K562 treated with DMSO at 1 percent for 24 hours (cell line): ENCODE results near the gene AUNIP. TPM values are rescaled to one million over a fixed set of nuclear protein-coding genes. Genes with fewer than 3 reads are reported as not detected.

Experiments used
- total RNA-seq: library from RNA; unstranded; fragments of 300-600 nt; gene quantifications from 2 replicates; pipeline ENCODE4 v1.2.3, GENCODE V29; 2022; ENCODE audit warnings: low read depth; ENCODE audit not compliant: insufficient read depth

The AUNIP gene
- total RNA-seq: 19.5 and 20.1 TPM in 2 replicates

GRCh38 chr1:25858906-25859789, at the start of gene AUNIP:
TSS of gene AUNIP (minus strand) at chr1:25859457. CDS start at chr1:25859357, 100 bp downstream.

GRCh38 chr1:25905680-25906643, 46.7 kb upstream of the AUNIP start, which contains the start of gene STMN1:
TSS of gene STMN1 (minus strand) at chr1:25906419. CDS start at chr1:25904676, 1,743 bp downstream.

GRCh38 chr1:25875154-25875855, 16.0 kb upstream of the AUNIP start, which contains the start of gene PAQR7:
TSS of gene PAQR7 (minus strand) at chr1:25875708. CDS start at chr1:25863839, 11,869 bp downstream.

DNA sequence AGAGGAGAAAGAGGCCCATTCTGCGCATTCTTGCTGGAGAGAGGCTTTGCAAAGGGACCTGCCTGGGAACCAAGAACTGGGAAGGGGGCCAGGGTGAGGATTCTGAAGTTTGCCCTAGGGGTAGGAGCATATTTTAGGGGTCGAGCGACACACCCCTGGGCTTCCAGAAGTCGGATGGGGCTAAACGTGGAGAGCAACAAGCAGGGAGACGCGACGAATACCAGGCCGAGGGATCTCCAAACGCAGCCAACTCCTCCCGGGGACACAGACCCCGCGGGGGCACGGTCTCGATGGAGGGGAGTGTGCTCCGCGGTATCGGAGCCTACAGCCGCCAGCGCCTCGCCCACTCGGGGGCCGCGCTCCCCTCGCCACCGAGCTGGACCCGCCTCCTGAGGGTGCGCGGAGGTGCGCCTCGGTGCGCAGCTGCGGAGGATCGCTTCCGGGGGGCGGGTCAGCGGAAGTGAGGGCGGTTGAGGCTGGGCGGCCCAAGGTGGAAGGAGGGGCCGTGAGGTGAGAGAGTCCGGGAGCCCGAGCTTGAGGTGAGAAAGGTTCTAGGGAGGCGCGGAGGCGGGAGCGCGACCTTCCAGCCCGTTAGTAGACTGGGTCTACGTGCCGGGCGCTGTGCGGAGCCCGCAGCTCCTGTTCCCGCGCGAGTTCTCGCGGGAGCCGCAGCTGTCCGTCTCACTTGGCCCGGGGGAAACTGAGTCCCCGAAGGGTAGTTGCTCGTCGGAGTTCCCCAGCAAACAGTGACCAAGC, 39.6 kb downstream of the AUNIP start, which contains the start of gene MTFR1L:
Gene MTFR1L, plus strand, starts transcription at position 464 of the 756 bp plus-strand sequence. CDS start 3,151 bp downstream, outside the sequence.

DNA sequence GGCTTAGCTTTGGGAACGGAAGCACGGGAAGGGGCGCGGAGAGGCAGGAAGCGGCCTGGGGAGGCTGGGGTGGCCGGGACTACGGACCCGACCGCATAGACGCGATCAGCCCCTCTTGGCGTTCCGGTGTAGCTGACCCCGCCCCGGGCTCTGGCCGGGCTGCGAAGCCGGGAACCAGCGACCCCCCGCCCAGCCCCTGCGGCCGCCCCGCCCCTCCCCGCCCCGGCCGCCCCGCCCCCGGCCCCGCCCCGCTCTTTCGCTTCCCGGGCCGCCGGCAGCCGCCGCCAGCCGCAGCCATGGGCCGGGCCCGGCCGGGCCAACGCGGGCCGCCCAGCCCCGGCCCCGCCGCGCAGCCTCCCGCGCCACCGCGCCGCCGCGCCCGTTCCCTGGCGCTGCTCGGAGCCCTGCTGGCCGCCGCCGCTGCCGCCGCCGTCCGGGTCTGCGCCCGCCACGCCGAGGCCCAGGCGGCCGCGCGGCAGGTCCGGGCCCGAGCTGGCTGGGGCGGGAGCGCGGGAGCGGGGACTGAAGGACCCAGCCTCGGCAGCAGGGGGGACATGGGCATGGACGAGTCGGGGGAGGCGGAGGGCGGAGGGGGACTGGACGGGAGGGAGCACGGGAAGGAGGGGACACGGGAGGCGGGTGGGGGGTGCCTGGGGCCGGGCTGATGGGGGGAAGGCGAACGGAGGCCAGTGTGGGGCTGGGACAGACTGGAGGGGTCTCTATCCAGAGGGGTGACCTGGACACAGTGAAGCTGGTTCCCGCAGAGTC, 59.1 kb downstream of the AUNIP start, which contains the start of gene SELENON:
Gene SELENON, plus strand, starts transcription at position 259 of the 768 bp plus-strand sequence. Its CDS starts 38 bp downstream, at position 297.

Other genes with a start within 250 kb of the AUNIP start
- 0.98 and 1.1 TPM in 2 replicates for gene MAN1C1, start 242.7 kb downstream of the AUNIP start, total RNA-seq
- gene SELENON, start 59.3 kb downstream of the AUNIP start, total RNA-seq: 41.7 and 42.4 TPM in 2 replicates
- gene MTFR1L, start 39.5 kb downstream of the AUNIP start, total RNA-seq: 61.3 and 65.4 TPM in 2 replicates
- 5.6 and 6.9 TPM in 2 replicates for gene PAQR7, start 16.3 kb upstream of the AUNIP start, total RNA-seq
- gene STMN1, start 47.0 kb upstream of the AUNIP start, total RNA-seq: 377 and 421 TPM in 2 replicates
- gene PAFAH2, start 138.6 kb upstream of the AUNIP start, total RNA-seq: 10.2 and 11.5 TPM in 2 replicates
- 0.38 and 0.78 TPM in 2 replicates for gene EXTL1, start 162.3 kb upstream of the AUNIP start, total RNA-seq
- not detected in 2 replicates for gene SLC30A2, start 186.7 kb upstream of the AUNIP start, total RNA-seq
- 0.20 TPM in 1 of 2 replicates, not detected in the other for gene TRIM63, start 208.2 kb upstream of the AUNIP start, total RNA-seq